GM21723 (cell line): ENCODE measurements around the gene PCGF3.
"Not testable (repeated sequence)": the region's sequence is repeated elsewhere in the genome, so short reads cannot be mapped to it uniquely, and the experiment has no call there.

Experiments used
- ATAC-seq: cut with Tn5 transposase; IDR thresholded peaks from one replicate; pipeline ENCODE4 v1.9.1; 2021; ENCODE audit warnings: mild to moderate bottlenecking, moderate library complexity; ENCODE audit not compliant: unreplicated experiment

Gene PCGF3

DNA sequence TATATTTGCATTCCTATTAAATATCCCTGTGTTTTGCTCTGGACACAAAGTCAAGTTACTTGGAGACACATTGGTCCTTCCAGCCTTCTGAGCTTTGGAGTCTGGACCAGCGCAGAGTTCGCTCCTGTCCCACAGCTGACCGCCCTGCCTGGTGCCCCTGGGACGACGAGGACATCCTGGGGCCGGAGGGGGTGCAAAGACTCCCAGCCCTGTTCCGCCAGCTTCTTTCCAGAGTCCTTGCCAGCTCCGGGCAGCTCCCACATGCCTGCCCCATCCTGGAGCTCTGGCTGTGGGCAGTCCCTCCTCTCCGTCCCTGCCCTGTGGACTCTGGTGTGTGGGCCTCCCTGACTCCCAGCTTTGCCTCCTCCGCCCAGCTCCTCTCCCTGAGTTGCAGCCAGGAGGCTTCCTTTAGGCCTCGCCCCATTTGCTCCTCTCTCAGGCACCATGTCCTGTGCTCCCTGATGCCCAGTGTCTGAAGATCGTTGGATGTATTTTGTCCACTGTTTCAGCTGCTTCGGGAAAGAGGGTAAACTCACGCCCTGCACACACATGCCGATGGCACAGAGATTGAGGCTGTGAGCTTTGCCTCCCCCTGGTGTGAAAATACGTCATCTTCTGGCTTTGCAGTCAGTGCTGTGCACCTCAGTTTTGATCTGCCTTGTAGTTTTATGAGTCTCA is 4.9 kb upstream of the PCGF3 start:
- ATAC-seq, result no peak

DNA sequence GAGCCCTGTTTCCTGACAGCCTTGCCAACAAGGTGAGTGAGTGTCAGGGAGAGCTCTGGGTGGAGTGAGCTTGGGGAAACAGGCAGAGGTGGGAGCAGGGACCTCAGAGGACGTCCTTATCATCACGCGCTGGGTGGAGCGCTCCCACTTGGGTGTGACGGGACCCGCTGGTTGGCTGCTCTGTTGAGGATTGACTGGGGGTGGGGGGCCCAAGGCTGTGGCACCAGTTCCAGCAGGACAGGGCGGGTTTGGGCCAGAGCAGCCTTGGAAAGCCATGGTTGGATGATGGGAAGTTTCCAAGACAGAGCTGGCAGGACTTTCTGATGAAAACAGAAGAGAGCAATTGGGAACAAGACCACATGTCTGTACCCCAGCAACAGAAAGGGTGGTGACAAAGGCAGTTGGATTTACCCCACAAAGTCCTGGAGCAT is 3.0 kb upstream of the PCGF3 start:
- no peak for ATAC-seq

DNA sequence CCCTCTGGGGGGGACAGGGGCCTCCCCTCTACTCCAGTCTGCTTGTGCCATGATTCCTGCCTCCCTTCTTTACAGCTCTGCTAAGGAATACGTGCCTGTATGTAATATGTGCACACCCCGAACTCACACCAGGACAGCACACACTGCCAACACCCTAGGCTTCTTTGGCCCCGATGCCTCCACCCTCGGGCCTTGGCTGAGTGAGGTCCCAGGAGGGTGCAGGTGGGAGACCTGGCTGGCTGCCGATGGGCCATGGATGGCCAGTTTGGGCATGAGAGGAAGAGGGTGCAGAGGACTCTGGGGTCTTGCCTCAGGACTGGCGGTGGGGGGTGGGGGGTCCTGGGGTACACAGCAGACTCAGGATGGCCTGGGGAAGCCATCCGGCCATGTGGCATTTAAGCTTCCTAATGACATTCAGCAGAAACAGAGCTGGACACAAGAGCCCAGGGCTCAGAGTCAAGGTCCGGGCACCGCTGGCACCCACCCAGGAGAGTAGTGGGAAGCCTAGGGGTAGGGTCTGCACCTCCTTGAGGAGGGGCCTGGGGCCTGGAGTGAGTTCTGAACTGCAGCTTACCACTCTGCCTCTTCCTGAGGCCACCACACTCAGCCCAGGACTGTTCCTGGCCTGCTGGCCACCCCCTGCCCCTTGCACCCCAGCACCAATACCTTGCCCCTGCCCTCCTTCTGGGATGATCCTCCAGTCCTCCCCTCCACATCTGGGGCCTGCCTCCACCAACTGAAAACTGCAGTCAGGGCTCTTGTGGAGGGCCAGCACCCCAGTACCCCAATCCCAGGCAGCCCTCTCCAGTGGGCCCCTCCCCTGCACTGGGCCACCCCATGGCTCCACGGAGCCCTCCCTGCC is 2.1 kb upstream of the PCGF3 start:
- ATAC-seq, result no peak

DNA sequence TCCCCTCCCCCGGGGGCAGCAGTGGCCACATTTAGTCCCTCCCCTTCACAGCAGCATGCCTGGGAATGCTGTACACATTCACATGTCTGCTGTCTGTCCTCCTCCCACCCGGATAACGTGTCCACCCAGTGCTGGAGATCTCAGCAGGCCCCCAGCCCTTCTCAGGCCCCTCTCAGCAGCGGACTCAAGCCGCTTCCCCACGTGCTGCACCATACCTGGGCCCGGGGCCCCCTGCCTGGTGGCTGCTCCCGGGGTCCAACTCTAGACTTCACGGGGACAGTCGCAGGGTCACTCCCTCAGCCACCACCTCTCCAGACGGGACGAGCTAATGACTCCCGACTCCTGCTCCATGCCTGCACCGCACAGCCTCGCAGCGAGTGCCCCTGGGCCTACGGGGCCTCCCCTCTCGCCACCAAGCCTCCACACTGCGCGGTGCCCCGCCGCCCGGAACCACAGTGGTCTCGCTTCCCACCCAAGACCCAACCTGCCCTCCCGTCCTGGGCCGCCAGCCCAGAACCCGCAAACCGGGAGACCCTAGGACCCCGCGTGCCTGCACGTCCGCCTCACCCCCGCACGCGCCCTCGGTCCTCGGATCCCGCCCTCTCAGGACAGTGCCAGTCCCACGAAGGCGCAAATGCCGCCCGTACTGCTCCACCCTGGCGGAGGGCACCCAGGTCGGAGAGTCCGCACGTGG is 1.3 kb upstream of the PCGF3 start:
- no peak for ATAC-seq

DNA sequence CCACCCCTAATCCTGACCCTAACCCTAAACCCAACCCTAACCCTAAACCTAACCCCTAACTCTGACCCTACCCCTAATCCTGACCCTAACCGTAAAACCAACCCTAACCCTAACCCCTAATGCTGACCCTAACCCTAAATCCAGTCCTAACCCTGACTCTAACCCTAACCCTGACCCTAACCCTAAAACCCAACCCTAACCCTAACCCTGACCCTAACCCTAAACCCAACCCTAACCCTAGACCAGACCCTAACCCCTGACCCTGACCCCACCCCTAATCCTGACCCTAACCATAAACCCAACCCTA is 708 bp upstream of the PCGF3 start:
- no peak for ATAC-seq

DNA sequence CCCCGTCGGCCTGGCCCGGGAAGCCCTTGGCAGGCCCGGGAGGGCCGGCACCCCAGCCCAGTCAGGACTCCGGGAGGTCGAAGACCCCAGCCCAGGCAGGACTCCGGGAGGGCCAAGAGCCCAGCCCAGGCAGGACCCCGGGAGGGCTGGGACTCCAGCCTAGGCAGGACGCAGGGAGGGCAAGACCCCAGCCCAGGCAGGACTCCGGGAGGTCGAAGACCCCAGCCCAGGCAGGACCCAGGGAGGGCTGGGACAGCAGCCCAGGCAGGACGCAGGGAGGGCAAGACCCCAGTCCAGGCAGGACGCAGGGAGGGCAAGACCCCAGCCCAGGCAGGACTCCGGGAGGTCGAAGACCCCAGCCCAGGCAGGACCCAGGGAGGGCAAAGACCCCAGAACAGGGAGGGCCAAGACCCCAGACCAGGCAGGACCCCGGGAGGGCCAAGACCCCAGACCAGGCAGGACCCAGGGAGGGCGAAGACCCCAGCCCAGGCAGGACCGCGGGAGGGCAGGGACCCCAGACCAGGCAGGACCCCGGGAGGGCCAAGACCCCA is 526 bp downstream of the PCGF3 start:
- ATAC-seq, result not testable (repeated sequence)

DNA sequence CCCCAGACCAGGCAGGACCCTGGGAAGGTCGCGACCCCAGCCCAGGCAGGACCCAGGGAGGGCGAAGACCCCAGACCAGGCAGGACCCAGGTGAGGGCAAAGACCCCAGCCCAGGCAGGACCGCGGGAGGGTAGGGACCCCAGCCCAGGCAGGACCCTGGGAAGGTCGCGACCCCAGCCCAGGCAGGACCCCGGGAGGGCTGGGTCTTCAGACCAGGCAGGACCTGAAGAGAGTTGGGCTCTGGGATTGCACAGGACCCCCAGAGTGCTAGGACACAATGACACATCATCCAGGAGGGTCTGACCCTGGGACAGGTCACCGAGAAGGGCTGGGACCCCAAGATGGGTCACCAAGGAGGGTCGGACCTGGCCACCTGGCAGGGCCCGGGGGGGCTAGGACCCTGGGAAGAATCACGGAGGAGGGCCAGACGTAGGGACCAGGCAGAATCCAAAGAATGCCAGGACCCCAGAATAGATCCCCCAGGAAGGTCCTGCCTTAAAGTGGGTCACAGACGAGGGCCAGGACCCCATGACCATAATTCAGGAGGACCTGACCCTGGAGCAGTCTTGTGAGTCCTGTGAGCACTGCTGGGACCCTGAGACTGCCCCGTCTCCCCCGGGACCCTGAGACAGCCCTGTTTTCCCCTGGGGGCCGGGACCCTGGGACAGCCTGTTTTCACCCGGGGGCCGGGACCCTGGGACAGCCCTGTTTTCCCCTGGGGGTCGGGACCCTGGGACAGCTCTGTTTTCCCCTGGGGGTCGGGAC is 1.4 kb downstream of the PCGF3 start:
- no peak for ATAC-seq

DNA sequence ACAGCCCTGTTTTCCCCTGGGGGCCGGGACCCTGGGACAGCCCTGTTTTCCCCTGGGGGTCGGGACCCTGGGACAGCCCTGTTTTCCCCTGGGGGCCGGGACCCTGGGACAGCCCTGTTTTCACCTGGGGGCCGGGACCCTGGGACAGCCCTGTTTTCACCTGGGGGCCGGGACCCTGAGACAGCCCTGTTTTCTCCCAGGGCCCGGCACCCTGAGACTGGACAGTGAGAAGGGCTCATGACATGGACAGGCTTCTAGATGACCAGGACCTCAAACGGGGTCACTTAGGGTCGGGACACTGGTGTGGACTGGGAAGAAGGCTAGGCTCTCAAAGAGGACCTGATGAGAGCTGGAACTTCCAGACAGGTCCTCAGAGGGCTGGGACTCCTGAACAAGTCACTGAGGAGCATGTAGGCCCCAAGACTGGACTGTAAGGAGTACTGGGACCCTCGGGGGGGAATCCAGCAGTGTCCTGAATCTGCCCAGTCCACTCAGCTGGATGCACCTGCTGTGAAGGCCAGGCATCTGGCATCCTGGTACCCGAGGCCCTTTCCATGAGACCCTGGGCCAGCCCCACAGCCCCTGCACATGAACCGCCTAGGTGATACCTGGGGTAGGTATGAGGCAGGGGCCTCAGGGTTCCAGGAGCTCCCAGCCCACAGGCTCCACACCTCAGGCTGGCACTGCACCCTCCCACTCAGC is 2.4 kb downstream of the PCGF3 start:
- no peak for ATAC-seq

DNA sequence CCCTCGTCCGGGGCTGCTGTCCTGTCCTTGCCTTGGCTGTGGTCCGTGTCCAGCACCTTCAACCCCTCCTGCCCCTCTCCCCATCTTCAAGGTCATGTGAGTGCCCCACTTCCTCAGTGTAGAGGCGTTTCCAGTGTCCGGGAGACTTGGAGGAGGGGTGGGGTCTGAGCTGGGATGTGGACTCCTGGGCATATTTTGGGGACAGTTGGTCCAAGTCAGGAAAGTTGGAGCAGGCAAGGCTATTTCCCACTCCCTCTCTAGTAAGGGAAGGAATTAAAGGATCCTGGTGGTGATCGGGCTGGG is 3.0 kb downstream of the PCGF3 start:
- ATAC-seq, result no peak

DNA sequence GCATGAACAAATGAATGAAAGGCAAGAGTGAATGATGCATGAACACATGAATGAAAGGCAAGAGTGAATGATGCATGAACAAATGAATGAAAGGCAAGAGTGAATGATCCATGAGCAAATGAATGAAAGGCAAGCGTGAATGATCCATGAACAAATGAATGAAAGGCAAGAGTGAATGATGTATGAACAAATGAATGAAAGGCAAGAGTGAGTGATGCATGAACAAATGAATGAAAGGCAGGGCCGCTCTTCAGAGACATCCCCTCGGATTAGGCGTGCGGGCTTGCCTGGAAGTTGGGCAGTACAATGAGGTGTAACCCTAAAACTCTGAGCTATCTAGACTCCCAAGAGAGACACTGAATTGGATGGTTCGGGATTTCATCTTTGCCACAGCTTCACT is 3.7 kb downstream of the PCGF3 start:
- ATAC-seq, result no peak

DNA sequence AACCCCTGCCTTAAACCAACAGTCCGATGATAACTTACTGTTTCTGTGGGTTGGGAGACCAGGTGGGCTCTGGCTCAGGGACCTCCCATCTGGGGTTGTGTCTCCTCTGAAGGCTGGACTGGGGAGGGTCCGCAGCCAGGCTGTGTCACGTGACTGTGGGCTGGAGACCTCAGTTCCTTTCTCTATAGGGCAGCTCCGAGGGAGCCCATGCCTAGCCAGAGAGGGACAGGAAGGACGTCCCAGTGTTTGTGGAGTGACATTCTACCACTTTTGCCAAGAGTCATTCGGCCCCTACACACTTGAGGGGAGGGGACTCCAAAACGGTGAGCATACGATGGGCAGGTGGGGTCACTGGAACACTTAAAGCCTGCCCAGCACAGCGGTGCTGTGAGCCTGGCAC is 4.5 kb downstream of the PCGF3 start:
- no peak for ATAC-seq

DNA sequence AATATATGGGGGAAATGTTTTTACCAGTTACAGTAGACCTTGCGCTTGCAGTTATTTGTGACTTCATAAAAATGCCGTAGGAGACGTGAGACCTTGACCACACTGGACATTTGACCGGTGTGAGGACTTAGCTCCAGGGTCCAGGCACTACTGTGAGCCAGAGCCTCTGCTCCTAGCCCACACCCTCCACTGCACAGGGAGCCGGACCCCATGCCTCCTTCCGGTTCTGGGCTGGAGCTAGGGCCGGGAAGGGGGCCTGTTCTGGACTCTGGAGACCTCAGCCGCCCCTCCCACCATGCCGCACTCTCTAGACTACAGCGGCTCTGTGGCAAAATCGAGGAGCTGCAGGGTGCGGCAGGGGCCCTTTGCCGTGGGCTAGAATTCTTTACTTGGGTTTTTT is 5.3 kb downstream of the PCGF3 start:
- ATAC-seq, result no peak

DNA sequence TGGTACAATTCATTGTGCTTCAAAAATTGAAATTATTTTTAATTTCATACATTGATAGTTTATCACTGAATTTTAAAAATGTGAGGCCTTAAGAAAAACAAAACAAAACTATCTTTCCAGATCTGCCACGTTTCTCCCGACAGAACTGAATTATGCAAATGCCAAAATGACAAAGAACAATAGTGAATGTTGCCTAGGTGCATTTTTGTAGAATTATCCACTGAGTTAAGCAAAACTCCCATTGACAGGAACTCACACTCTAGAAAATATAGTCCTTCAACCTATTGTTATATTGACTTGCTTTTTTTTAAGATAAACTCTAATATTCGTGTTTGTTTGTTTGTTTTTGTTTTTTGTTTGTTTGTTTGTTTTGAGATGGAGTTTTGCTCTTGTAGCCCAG is 6.5 kb downstream of the PCGF3 start:
- ATAC-seq, result no peak

DNA sequence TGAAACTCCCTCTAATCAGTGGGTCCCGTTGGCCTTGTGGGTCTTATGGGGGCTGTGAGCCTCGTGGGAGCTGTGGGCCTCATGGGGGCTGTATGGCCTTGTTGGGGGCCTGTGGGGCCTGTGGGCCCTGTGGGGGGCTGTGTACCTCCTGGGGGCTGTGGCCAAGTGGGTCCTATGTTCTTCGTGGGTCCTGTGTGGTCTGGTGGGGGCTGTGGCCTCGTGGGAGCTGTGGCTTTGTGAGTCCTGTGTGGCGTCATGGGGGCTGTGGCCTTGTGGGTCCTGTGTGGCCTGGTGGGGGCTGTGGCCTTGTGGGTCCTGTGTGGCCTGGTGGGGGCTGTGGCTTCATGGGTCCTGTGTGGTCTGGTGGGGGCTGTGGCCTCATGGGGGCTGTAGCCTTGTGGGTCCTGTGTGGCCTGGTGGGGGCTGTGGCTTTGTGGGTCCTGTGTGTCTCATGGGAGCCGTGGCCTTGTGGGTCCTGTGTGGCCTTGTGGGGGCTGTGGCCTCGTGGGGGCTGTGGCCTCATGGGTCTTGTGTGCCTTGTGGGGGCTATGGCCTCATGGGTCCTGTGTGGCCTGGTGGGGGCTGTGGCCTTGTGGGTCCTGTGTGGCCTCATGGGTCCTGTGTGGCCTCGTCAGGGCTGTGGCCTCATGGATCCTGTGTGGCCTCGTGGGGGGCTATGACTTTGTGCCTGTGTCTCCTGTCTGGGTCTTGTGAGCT is 7.4 kb downstream of the PCGF3 start:
- ATAC-seq, result no peak

DNA sequence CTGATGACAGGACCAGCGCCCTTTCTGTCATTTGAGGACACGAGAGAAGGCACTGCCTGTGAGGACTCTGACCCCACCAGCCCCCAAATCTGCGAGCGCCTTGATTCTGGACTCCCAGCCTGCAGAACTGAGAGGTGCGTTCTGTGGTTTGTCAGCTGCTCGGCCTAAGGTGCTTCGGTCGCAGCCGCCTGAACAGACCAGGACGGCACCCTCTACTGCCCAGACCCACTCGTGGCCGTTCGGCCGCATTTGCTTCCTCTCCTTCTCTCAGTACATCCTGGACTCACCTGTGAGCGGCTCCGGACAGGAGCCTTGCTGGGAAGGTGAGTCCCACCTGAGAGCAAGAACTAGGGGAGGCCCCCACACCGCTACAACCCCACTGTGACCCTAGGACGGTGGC is 8.5 kb downstream of the PCGF3 start:
- ATAC-seq, result no peak

DNA sequence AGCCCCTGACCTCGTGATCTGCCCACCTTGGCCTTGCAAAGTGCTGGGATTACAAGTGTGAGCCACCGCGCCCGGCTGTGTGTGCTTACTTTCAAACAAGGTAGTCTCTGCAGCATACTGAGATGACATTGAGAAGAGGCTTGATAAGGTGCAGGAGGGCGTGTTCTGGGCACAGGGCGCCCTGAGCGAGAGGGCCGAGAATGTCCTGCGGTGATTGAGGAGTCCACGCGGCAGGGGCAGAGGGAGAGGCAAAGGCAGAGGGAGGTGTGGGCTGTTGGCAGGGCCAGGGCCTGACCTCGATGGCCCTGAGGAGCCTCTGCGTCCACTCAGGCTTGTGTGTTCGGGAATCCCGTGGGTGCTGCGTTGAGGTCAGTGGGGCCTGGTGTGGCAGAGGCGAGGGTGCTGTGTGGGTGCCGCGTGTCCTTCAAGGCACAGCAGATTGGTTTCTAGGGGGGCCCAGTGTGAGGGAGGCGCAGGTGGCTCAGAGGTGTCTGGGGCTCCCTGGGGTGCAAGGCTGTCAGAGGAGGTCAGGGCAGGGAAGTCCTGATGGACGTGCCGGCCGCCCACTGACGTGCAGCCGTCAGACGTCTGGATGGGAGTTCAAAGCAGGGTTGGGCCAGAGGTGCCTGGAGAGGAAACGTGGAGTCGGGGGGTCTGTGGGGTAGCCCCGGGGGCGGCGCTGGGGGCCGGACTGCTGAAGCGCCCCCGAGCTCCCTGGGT is 12.1 kb downstream of the PCGF3 start:
- no peak for ATAC-seq

DNA sequence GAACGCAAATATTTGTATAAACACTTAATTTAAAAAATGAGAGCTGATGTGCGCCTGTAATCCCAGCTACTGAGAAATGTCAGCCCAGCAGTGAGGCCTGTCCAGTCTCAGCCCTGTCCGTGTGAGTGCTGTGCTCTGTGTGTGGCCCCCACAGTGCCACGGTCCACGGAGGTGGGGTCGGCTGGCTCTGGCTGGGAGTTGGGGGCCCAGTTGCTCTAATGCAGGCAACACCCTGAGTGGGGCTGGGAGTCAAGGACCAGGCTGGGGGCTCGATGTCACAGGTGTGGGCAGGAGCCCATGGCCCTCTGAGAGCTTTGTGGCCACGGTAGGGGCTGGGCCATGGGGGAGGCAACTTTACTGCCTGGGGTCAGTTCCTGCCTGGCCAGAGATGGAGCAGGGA is 12.8 kb downstream of the PCGF3 start:
- no peak for ATAC-seq

DNA sequence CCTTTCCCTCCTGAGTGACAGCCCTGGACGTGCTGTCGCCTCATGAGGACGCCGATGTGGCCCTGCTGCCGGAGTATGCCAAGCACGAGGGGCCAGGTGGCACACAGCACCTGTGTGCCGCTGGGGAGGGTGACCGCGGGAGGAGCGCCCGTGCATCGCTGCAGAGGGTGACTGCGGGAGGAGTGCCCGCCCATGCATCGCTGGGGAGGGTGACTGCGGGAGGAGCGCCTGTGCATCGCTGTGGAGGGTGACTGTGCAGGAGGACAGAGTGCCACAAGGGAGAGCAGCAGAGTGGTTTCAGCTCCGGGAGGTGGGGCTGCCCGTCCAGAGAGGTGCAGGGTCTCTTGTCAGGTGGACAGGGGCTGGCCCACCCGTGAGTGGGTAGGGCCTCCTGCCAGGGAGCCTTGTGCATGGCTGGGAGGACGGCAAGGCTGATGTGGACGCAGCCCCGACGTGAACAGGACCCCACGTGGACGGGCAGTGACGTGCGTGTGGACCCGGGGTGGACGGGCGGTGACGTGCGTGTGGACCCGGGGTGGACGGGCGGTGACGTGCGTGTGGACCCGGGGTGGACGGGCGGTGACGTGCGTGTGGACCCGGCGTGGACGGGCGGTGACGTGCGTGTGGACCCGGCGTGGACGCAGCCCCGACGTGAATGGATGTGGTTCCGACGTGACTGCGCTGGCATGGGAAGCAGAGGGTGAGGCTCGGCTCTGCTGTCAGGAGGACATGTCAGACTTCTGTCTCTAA is 14.7 kb downstream of the PCGF3 start:
- no peak for ATAC-seq
